Endothelial cell (in vitro differentiated cells): ENCODE results near the gene ERVFRD-1. TPM values are rescaled to one million over a fixed set of nuclear protein-coding genes. Genes with fewer than 3 reads are reported as not detected.

Source experiments
- DNase-seq: peaks from one replicate; pipeline ENCODE4 v3.0.0; 2021; ENCODE audit warnings: low spot score
- H3K27ac Mint-ChIP-seq: one replicate; pipeline ENCODE4 v1.8.0; 2021; ENCODE audit warnings: mixed read lengths, inconsistent platforms; ENCODE audit not compliant: unreplicated experiment
- H3K27me3 Mint-ChIP-seq: one replicate; pipeline ENCODE4 v1.8.0; 2021; ENCODE audit warnings: mild to moderate bottlenecking, moderate library complexity, mixed read lengths, inconsistent platforms; ENCODE audit not compliant: unreplicated experiment
- H3K36me3 Mint-ChIP-seq: one replicate; pipeline ENCODE4 v1.8.0; 2021; ENCODE audit warnings: mild to moderate bottlenecking, low read depth, mixed read lengths, inconsistent platforms; ENCODE audit not compliant: unreplicated experiment
- H3K4me1 Mint-ChIP-seq: one replicate; pipeline ENCODE4 v1.8.0; 2021; ENCODE audit warnings: mild to moderate bottlenecking, mixed read lengths, inconsistent platforms; ENCODE audit not compliant: unreplicated experiment
- H3K4me3 Mint-ChIP-seq: one replicate; pipeline ENCODE4 v1.8.0; 2021; ENCODE audit warnings: mild to moderate bottlenecking, mixed read lengths, inconsistent platforms; ENCODE audit not compliant: unreplicated experiment
- H3K9me3 Mint-ChIP-seq: one replicate; pipeline ENCODE4 v1.8.0; 2021; ENCODE audit warnings: mixed read lengths, inconsistent platforms; ENCODE audit not compliant: unreplicated experiment
- CTCF ChIP-seq: fragments of 200-600 bp; sonication (generic); IDR thresholded peaks from one replicate; pipeline ENCODE4 v1.5.0; 2021; ENCODE audit warnings: antibody characterized with exemption; ENCODE audit not compliant: unreplicated experiment
- total RNA-seq: library from RNA; stranded (reverse); fragmentation: NEBNext Ultra II Directional; extraction: Animal tissue kit (Norgen Biotek cat#: 25700); gene quantifications from one replicate; pipeline ENCODE4 v1.2.1, GENCODE V29; 2021; ENCODE audit not compliant: unreplicated experiment

ERVFRD-1 gene
- total RNA-seq, 1 donor from 2014 or later = not detected

GRCh38 chr6:11096109-11096508, 15.4 kb downstream of the ERVFRD-1 start:
- Mint-ChIP-seq H3K27ac (no peak overlapping the region), H3K4me1 (peaks cover 24% of the 10 kb centered on the region), H3K9me3 (no peaks in the 10 kb centered on the region), H3K36me3 (peaks cover 14% of the 10 kb centered on the region), H3K27me3 (no peaks in the 10 kb centered on the region), H3K4me3 (no peak overlapping the region)
- TF ChIP-seq CTCF = no peak
- DNase-seq = no peak

GRCh38 chr6:11094941-11095340, 16.6 kb downstream of the ERVFRD-1 start:
- Mint-ChIP-seq H3K27ac (peak overlapping the region; percentile 94), H3K27me3 (no peaks in the 10 kb centered on the region), H3K9me3 (no peaks in the 10 kb centered on the region), H3K36me3 (peaks cover 5% of the 10 kb centered on the region), H3K4me3 (peak overlapping the region; percentile 99), H3K4me1 (peaks cover 24% of the 10 kb centered on the region)
- TF ChIP-seq CTCF = no peak
- DNase-seq = no peak

- peaks cover under 1% of the 10 kb centered on the region for H3K36me3 Mint-ChIP-seq
- H3K27ac Mint-ChIP-seq = peak overlapping the region; percentile 94
- peaks cover 24% of the 10 kb centered on the region for H3K4me1 Mint-ChIP-seq
- H3K4me3 Mint-ChIP-seq = peak overlapping the region; percentile 99
- no peaks in the 10 kb centered on the region for H3K9me3 Mint-ChIP-seq
- DNase-seq = peak; percentile 49
- no peak for TF ChIP-seq CTCF
- H3K27me3 Mint-ChIP-seq = no peaks in the 10 kb centered on the region
Observed at GRCh38 chr6:11094411-11094851, 17.1 kb downstream of the ERVFRD-1 start.

- peak; percentile 71 for TF ChIP-seq CTCF
- H3K36me3 Mint-ChIP-seq = no peaks in the 10 kb centered on the region
- peak within 1 kb of the TSS; percentile 99 for H3K4me3 Mint-ChIP-seq
- peak within 1 kb of the TSS; percentile 94 for H3K27ac Mint-ChIP-seq
- H3K27me3 Mint-ChIP-seq = no peaks in the 10 kb centered on the region
- H3K4me1 Mint-ChIP-seq = peaks cover 24% of the 10 kb centered on the region
- H3K9me3 Mint-ChIP-seq = no peaks in the 10 kb centered on the region
- DNase-seq = peak; percentile 96
Observed at GRCh38 chr6:11093626-11094410, 17.7 kb downstream of the ERVFRD-1 start, which contains the start of gene SMIM13. TSS of gene SMIM13 (plus strand) at chr6:11093834. CDS start at chr6:11094314, 480 bp downstream.

- Mint-ChIP-seq H3K27me3 (no peaks in the 10 kb centered on the region), H3K9me3 (no peaks in the 10 kb centered on the region), H3K27ac (peak overlapping the region; percentile 68), H3K4me1 (peaks cover 24% of the 10 kb centered on the region), H3K36me3 (no peaks in the 10 kb centered on the region), H3K4me3 (peak overlapping the region; percentile 94)
- TF ChIP-seq CTCF = no peak
- DNase-seq = no peak
Observed at GRCh38 chr6:11093376-11093625, 18.2 kb downstream of the ERVFRD-1 start.
